ENCODE measurements around the gene SRC.

SRC gene

DNA sequence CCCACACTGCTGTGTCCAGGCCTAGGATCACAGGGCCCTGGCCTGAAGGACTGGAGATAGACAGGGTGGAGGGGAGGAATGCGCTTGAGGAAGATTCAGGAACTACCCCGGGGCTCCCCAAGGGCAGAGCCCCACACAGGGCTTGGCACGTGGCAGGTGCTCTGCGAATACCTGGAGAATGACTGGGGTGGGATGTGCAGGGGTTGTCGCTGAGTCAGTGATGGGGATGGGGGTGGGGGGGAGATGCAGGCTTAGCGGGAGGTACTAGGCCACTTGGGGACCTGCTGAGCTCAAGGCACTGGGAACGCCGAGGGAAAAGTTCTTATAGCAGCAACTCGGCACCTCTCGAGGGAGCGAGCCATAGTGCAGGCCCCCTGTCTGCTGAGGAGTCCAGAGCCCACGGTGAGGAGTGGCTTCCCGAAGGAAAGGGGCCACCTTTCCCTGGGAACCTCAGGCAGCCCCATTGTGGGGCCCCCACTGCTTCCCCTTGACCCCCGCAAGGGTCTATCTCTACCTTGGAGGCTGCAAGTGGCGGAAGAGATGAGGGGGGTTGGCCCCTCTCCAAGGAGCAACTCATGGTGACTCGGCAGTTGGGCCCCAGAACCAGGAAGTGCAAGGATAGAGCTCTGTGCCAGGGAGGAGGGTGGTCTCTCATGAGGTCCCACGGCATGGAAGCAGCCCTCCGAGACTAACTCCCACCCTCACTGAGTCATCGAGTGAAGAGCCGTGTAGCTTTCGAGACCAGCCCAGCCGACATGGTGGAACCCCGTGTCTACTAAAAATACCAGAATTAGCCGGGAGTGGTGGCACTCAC lies 33.1 kb downstream of the SRC start:
- peak; percentile 54 for DNase-seq (ENCODE audit: low read depth)
- no peak overlapping the region for H3K4me3 ChIP-seq (ENCODE audit: low read length)
- TF ChIP-seq, protein P1, sequence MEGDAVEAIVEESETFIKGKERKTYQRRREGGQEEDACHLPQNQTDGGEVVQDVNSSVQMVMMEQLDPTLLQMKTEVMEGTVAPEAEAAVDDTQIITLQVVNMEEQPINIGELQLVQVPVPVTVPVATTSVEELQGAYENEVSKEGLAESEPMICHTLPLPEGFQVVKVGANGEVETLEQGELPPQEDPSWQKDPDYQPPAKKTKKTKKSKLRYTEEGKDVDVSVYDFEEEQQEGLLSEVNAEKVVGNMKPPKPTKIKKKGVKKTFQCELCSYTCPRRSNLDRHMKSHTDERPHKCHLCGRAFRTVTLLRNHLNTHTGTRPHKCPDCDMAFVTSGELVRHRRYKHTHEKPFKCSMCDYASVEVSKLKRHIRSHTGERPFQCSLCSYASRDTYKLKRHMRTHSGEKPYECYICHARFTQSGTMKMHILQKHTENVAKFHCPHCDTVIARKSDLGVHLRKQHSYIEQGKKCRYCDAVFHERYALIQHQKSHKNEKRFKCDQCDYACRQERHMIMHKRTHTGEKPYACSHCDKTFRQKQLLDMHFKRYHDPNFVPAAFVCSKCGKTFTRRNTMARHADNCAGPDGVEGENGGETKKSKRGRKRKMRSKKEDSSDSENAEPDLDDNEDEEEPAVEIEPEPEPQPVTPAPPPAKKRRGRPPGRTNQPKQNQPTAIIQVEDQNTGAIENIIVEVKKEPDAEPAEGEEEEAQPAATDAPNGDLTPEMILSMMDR (IDR thresholded peaks at IDR 0.05; ENCODE audit: insufficient read depth, low read depth, low read length, missing control alignments), result no peak

- TF ChIP-seq, protein P1 (IDR thresholded peaks at IDR 0.05; ENCODE audit: insufficient read depth, low read depth, low read length, missing control alignments), result no peak
- H3K4me3 ChIP-seq (ENCODE audit: low read length), result no peak overlapping the region
- DNase-seq (ENCODE audit: low read depth), result peak; percentile 57
Observed at GRCh38 chr20:37379967-37380828, 34.3 kb downstream of the SRC start.

- DNase-seq (ENCODE audit: low read depth), result no peak
Observed at GRCh38 chr20:37380864-37381579, 35.1 kb downstream of the SRC start.

DNA sequence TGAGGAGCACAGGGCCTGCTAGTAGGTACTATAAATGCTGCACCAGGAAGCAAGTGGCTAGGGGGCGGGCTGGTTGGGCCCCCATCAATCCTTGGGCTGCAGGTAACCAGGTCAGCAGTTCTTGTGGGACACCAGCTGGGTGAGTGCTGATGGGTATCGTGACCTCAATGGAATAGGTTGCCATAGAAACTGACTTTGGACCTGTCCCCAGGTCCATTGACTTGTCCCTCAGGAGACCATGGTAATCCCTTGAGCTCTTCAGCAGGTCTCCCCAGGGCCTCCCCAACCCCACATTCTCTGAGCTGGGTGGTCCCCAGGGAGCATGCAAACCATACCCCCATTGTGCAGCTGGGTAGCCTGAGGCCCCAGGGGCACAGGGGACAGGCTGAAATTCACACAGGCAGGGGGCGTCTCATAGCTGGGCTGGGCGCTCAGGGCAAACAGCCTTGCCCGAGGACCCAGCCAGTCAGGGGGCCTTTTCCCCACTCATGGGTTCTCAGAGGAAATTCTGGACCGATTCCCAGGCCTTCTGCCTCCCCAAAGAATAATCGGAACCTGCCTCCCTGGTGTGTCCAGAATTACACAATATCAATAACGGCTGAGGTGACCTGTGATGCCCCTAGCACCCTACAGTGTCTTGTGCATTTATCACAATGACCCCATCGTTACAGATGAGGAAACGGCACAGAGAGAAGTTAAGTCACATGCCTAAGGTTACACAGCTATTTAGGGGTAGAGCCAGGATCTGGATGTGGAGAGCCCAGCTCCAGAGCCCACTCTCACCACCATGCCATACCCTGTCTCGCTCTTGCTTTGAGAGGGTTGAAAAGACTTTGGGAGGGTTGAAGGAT lies 35.9 kb downstream of the SRC start:
- no peak for DNase-seq (ENCODE audit: low read depth)
- TF ChIP-seq, protein P1 (IDR thresholded peaks at IDR 0.05; ENCODE audit: insufficient read depth, low read depth, low read length, missing control alignments), result no peak
- H3K4me3 ChIP-seq (ENCODE audit: low read length), result no peak overlapping the region

More at GRCh38 chr20:37380864-37381579, 35.1 kb downstream of the SRC start:
- H3K4me3 ChIP-seq (ENCODE audit: low read length), result no peak overlapping the region
- TF ChIP-seq, protein P1 (IDR thresholded peaks at IDR 0.05; ENCODE audit: insufficient read depth, low read depth, low read length, missing control alignments), result no peak

GRCh38 chr20:37382482-37383120 lies 36.7 kb downstream of the SRC start:
- DNase-seq (ENCODE audit: low read depth), result no peak

More at GRCh38 chr20:37382482-37383120, 36.7 kb downstream of the SRC start:
- no peak overlapping the region for H3K4me3 ChIP-seq (ENCODE audit: low read length)
- TF ChIP-seq, protein P1 (IDR thresholded peaks at IDR 0.05; ENCODE audit: insufficient read depth, low read depth, low read length, missing control alignments), result no peak

Data from epithelial cell of esophagus (primary cell).